AG04450 (cell line): ENCODE measurements around the gene SCNN1G. TPM values are rescaled to one million over a fixed set of nuclear protein-coding genes. Genes with fewer than 3 reads are reported as not detected.

ENCODE experiments used
- CTCF ChIA-PET: fragments of 300-600, 350-600 bp; formaldehyde crosslinking; extraction: SDS; loops from one replicate; lab custom pipeline; 2022; ENCODE audit warnings: antibody characterized with exemption, inconsistent platforms; lab: Charles Lee
- POLR2A ChIA-PET: fragments of 350-600 bp; formaldehyde crosslinking; extraction: SDS; loops from one replicate; lab custom pipeline; 2021; ENCODE audit warnings: antibody characterized with exemption, inconsistent platforms; lab: Yijun Ruan, JAX
- DNase-seq: peaks from one replicate; pipeline ENCODE4 v3.0.0-alpha.2; 2011; ENCODE audit warnings: low read depth, low spot score
- H3K27ac ChIP-seq: one replicate; pipeline ENCODE4 v1.5.1; 2012; ENCODE audit warnings: low read depth, low read length, control low read depth
- H3K27me3 ChIP-seq: one replicate; pipeline ENCODE4 v1.6.0; 2012; ENCODE audit warnings: low read length; ENCODE audit not compliant: control insufficient read depth, insufficient read depth
- H3K4me3 ChIP-seq: 2 replicates; pipeline ENCODE4 v1.5.1; 2011; ENCODE audit warnings: mild to moderate bottlenecking, low read depth, low read length, control low read depth
- H3K9me3 ChIP-seq: 2 replicates; pipeline ENCODE4 v1.5.1; 2012; ENCODE audit warnings: low read length; ENCODE audit not compliant: control insufficient read depth, insufficient read depth
- polyA minus RNA-seq: library from RNA; depleted of rRNA, polyadenylated mRNA; stranded (reverse); fragments of >200 nt; gene quantifications from 2 replicates; pipeline ENCODE4 v1.2.3, GENCODE V29; 2011; rRNA and poly(A)+ RNA removed
- polyA plus RNA-seq: library from polyadenylated mRNA; depleted of rRNA; stranded (reverse); fragments of >200 nt; gene quantifications from 2 replicates; pipeline ENCODE4 v1.2.3, GENCODE V29; 2011; rRNA removed
- TF ChIP-seq, protein P1 (sequence below): IDR thresholded peaks from 2 replicates; pipeline ENCODE4 v1.5.1; 2011; ENCODE audit warnings: low read depth, low read length, control low read depth, inconsistent platforms

The SCNN1G gene, protein sequence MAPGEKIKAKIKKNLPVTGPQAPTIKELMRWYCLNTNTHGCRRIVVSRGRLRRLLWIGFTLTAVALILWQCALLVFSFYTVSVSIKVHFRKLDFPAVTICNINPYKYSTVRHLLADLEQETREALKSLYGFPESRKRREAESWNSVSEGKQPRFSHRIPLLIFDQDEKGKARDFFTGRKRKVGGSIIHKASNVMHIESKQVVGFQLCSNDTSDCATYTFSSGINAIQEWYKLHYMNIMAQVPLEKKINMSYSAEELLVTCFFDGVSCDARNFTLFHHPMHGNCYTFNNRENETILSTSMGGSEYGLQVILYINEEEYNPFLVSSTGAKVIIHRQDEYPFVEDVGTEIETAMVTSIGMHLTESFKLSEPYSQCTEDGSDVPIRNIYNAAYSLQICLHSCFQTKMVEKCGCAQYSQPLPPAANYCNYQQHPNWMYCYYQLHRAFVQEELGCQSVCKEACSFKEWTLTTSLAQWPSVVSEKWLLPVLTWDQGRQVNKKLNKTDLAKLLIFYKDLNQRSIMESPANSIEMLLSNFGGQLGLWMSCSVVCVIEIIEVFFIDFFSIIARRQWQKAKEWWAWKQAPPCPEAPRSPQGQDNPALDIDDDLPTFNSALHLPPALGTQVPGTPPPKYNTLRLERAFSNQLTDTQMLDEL
- polyA plus RNA-seq (not detected in 2 replicates), polyA minus RNA-seq (not detected in 2 replicates)

DNA sequence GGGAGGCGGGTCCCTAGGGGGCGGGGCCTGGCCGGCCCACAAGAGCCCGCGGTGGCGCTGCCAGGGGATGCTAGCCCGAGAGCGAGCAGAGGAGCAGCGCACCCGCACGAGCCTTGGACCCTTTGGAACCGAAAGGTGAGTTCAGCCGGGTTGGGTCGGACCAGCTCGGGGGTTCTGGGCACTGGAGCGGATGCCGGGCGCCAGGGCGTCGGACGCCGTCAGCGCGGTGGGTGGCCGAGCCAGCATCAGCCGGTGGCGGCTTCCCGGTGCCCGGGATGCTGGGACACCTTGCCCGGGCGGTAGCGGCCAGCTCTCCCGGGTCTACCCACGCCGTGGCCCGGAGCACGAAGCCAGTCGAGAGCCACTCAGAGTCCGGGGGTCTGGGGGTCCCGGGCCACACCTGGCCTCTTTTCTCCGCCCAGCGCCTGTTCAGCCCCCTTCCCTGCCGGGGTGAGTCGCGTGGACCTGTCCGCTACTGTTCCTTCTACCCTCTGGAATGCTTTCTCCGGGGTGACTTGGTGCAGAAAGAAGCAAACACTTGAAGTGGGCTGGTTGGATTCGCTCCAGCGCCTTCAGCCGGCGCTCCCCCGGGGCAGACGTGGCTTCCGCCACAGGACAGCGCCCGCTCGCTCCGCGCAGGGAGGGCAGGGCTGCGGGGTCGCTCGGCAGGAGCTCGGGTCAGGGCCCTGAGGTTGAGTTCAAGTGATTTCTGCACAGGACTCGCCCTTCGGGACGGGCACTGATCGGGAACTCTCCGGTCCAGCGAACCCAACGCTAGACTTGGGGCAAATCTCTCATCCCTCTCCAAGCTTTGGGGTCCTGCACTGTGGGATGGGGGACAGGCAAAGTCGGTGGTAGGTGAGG is at the start of gene SCNN1G:
SCNN1G (plus strand) TSS at position 67 of the 864 bp plus-strand sequence. CDS start 3,527 bp downstream, outside the sequence.
- H3K27ac ChIP-seq: no peak within 1 kb of the TSS
- H3K4me3 ChIP-seq: 0 out of 2 replicates have a peak within 1 kb of the TSS, but pooled peaks have one; percentile 17
- no peak for DNase-seq
- TF ChIP-seq, protein P1, sequence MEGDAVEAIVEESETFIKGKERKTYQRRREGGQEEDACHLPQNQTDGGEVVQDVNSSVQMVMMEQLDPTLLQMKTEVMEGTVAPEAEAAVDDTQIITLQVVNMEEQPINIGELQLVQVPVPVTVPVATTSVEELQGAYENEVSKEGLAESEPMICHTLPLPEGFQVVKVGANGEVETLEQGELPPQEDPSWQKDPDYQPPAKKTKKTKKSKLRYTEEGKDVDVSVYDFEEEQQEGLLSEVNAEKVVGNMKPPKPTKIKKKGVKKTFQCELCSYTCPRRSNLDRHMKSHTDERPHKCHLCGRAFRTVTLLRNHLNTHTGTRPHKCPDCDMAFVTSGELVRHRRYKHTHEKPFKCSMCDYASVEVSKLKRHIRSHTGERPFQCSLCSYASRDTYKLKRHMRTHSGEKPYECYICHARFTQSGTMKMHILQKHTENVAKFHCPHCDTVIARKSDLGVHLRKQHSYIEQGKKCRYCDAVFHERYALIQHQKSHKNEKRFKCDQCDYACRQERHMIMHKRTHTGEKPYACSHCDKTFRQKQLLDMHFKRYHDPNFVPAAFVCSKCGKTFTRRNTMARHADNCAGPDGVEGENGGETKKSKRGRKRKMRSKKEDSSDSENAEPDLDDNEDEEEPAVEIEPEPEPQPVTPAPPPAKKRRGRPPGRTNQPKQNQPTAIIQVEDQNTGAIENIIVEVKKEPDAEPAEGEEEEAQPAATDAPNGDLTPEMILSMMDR: no peak
- peaks cover 43% of the 10 kb centered on the region for H3K27me3 ChIP-seq
- ChIA-PET POLR2A (no interaction called here), CTCF (interaction anchor here (0.6 to 9.2 kb wide), 5 partner anchors 97 to 258 kb away, joined by 3 to 197 read pairs (median 3); no protein-coding TSS in a partner anchor)
- H3K9me3 ChIP-seq: no peaks in the 10 kb centered on the region; the same call in 1 of the 2 replicates

DNA sequence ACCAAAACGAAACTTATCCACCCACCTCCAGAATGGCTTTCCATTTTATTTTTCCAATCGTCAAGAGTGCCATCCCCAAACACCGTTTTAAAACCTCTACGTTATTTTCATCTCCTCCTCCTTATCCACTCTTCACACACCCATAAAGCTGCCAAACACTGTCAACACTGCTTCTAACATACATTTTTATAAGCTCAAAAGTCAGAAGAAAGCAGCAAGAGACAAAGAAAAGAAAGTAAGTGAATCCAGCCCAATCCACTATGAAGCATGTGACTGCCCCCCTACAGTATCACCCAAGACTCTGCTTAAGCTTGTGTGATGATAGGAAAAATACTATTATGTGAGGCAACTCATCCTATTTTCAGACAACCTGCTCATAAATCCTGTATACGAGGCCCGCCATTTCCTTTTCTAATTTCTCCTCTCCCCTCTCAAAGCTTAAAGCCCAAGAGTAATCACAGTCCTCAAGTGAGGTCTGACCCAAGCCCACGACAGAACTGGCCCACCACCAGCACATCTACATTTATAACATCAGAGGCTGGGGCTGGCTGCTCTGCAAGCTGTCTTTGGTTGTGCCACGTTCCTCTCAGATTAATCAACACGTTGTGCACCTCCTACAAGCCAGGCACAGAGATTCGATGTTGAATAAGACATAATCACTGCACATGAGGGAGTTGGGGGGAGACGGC is 49.6 kb upstream of the SCNN1G start:
- H3K27ac ChIP-seq: no peak overlapping the region

DNA sequence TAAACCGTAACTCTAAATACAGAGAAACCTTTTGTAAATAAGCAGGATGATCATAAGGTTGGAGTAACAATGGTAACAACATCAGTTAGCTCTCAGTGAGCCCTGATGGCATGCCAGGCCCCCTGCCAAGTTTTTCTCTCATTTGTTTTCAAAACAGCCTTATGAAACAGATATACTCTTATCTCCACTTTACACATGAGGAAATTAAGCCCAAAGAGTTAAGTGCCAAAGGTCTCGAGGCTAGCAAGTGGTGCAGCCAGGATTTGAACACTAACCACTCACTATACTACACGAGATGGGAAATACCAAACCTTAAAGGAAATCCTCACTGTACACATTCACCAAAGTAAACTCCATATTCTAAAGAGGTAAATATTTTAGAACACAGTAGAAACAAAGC is 48.3 kb upstream of the SCNN1G start:
- no peak for DNase-seq

More for the DNA sequence above, 49.6 kb upstream of the SCNN1G start:
- TF ChIP-seq, protein P1: no peak
- Histone ChIP-seq H3K9me3 (peaks cover 4% of the 10 kb centered on the region), H3K4me3 (peak overlapping the region; percentile 38), H3K27me3 (no peaks in the 10 kb centered on the region)
- CTCF ChIA-PET: interaction anchor here (1.0 to 1.8 kb wide), 5 partner anchors 12 to 1475 kb away, joined by 3 to 9 read pairs (median 4); no protein-coding TSS in a partner anchor
- DNase-seq: no peak
- POLR2A ChIA-PET: interaction anchor here (2.1 kb wide), 1 partner anchor 16 kb away, joined by 7 read pairs; the partner anchor contains the start of gene USP31

DNA sequence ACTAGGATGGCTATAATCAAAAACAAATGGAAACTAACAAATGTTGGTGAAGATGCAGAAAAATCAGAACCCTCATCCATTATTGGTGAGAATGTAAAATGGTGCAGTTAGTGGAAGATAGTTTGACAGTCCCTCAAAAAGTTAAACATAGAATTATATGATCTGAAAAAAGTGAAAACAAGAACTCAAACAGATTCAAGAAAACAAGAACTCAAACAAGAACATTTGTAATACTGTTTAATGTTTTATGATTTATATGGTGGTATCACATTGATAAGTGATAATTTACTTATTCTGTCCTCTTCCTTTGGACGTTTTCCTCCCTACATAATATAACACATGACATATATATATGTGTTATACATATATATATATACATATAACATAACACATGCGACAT is 45.3 kb upstream of the SCNN1G start:
- ChIA-PET CTCF (no interaction called here), POLR2A (no interaction called here)
- TF ChIP-seq, protein P1: no peak
- DNase-seq: no peak
- peaks cover 4% of the 10 kb centered on the region for H3K9me3 ChIP-seq
- H3K27ac ChIP-seq: no peak overlapping the region
- no peak overlapping the region for H3K4me3 ChIP-seq
- no peaks in the 10 kb centered on the region for H3K27me3 ChIP-seq

More for the DNA sequence above, 48.3 kb upstream of the SCNN1G start:
- ChIA-PET CTCF (interaction anchor here (0.6 kb wide), 1 partner anchor 51 kb away, joined by 8 read pairs; no protein-coding TSS in a partner anchor), POLR2A (interaction anchor here (0.6 kb wide), 1 partner anchor 64 kb away, joined by 3 read pairs; no protein-coding TSS in a partner anchor)
- TF ChIP-seq, protein P1: no peak
- Histone ChIP-seq H3K9me3 (peaks cover 4% of the 10 kb centered on the region), H3K27me3 (no peaks in the 10 kb centered on the region), H3K27ac (no peak overlapping the region), H3K4me3 (no peak overlapping the region)
